MCF 10A (cell line): ENCODE data around the gene GSAP. TPM values are rescaled to one million over a fixed set of nuclear protein-coding genes. Genes with fewer than 3 reads are reported as not detected.
"Not testable (repeated sequence)": the region's sequence is repeated elsewhere in the genome, so short reads cannot be mapped to it uniquely, and the experiment has no call there.

Experiments
- BruUV-seq: library from RNA; stranded (reverse); fragments of 400-500 nt; replicated peaks from 2 replicates; lab custom pipeline; 2021; lab: Mats Ljungman, UMichigan
- CTCF ChIA-PET: fragments of 300-600 bp; sonication (Branson Sonifier 250); formaldehyde crosslinking; extraction: SDS; loops from one replicate; lab custom pipeline; 2021; ENCODE audit warnings: antibody characterized with exemption, inconsistent platforms; lab: Yijun Ruan, JAX
- POLR2A ChIA-PET: fragments of 300-600, 350-650 bp; sonication (Branson Sonifier 250); formaldehyde crosslinking; extraction: SDS; loops from one replicate; lab custom pipeline; 2020; ENCODE audit warnings: antibody characterized with exemption, inconsistent platforms; lab: Yijun Ruan, JAX
- DNase-seq: peaks from one replicate; pipeline ENCODE4 v3.0.0-alpha.2; 2018; ENCODE audit not compliant: unreplicated experiment
- H3K27ac Mint-ChIP-seq: one replicate; pipeline ENCODE4 v1.8.0; 2022; ENCODE audit warnings: mild to moderate bottlenecking, low read depth, mixed read lengths; ENCODE audit not compliant: unreplicated experiment
- H3K27me3 Mint-ChIP-seq: one replicate; pipeline ENCODE4 v1.8.0; 2022; ENCODE audit warnings: mixed read lengths; ENCODE audit not compliant: insufficient read depth, unreplicated experiment
- H3K36me3 Mint-ChIP-seq: one replicate; pipeline ENCODE4 v1.8.0; 2022; ENCODE audit warnings: mild to moderate bottlenecking, moderate library complexity, mixed read lengths; ENCODE audit not compliant: insufficient read depth, unreplicated experiment
- H3K4me1 Mint-ChIP-seq: one replicate; pipeline ENCODE4 v1.8.0; 2022; ENCODE audit warnings: mixed read lengths; ENCODE audit not compliant: insufficient read depth, unreplicated experiment
- H3K4me3 Mint-ChIP-seq: one replicate; pipeline ENCODE4 v1.8.0; 2022; ENCODE audit warnings: mild to moderate bottlenecking, moderate library complexity, mixed read lengths; ENCODE audit not compliant: unreplicated experiment
- H3K9me3 Mint-ChIP-seq: one replicate; pipeline ENCODE4 v1.8.0; 2022; ENCODE audit warnings: mixed read lengths; ENCODE audit not compliant: unreplicated experiment
- CTCF ChIP-seq: fragments of 200-600 bp; IDR thresholded peaks from one replicate; pipeline ENCODE4 v1.8.0; 2022; ENCODE audit warnings: antibody characterized with exemption, mild to moderate bottlenecking; ENCODE audit not compliant: unreplicated experiment
- intact Hi-C: fragments of 100-400 bp; cut with micrococcal nuclease; formaldehyde crosslinking; loops from 2 replicates; pipeline ENCODE4 v1.14.1; 2022
- total RNA-seq: library from RNA; stranded (reverse); gene quantifications from 2 replicates; pipeline ENCODE4 v1.2.3, GENCODE V29; 2022

Gene GSAP
- total RNA-seq, 1 experiment from 2014 or later = 13.7 TPM

- peak overlapping the region; percentile 69 for H3K27ac Mint-ChIP-seq
- ChIA-PET CTCF (interaction anchor here (0.5 to 1.4 kb wide), 6 partner anchors 9 to 716 kb away, joined by 3 to 13 read pairs (median 4); no protein-coding TSS in a partner anchor), POLR2A (interaction anchor here (0.6 to 0.7 kb wide), 2 partner anchors 181 to 580 kb away, joined by 3 read pairs; no protein-coding TSS in a partner anchor)
- no peaks in the 10 kb centered on the region for H3K36me3 Mint-ChIP-seq
- H3K4me3 Mint-ChIP-seq = no peak overlapping the region
- TF ChIP-seq CTCF = no peak
- DNase-seq = peak; percentile 88
- no TSS peak for BruUV-seq
- H3K27me3 Mint-ChIP-seq = no peaks in the 10 kb centered on the region
- H3K9me3 Mint-ChIP-seq = no peaks in the 10 kb centered on the region
- intact Hi-C loops = no loop called here
- peaks cover 9% of the 10 kb centered on the region for H3K4me1 Mint-ChIP-seq
Observed at GRCh38 chr7:77348371-77348813, 67.8 kb downstream of the GSAP start.

GRCh38 chr7:77346441-77346840 is 69.7 kb downstream of the GSAP start:
- no TSS peak for BruUV-seq
- Mint-ChIP-seq H3K36me3 (no peaks in the 10 kb centered on the region), H3K4me1 (peaks cover 9% of the 10 kb centered on the region), H3K4me3 (no peak overlapping the region), H3K27me3 (no peaks in the 10 kb centered on the region), H3K27ac (no peak overlapping the region), H3K9me3 (no peaks in the 10 kb centered on the region)
- no peak for TF ChIP-seq CTCF
- no peak for DNase-seq
- intact Hi-C loops = no loop called here
- CTCF ChIA-PET = interaction anchor here (0.6 to 0.7 kb wide), 2 partner anchors 10 to 29 kb away, joined by 3 to 5 read pairs; no protein-coding TSS in a partner anchor
- POLR2A ChIA-PET = no interaction called here

GRCh38 chr7:77345426-77345825 is 70.7 kb downstream of the GSAP start:
- CTCF ChIA-PET = interaction anchor here (0.6 kb wide), 1 partner anchor 15 kb away, joined by 3 read pairs; no protein-coding TSS in a partner anchor
- H3K27ac Mint-ChIP-seq, H3K9me3 Mint-ChIP-seq, H3K4me1 Mint-ChIP-seq, DNase-seq, intact Hi-C loops, BruUV-seq, H3K4me3 Mint-ChIP-seq, H3K36me3 Mint-ChIP-seq, H3K27me3 Mint-ChIP-seq: not testable (repeated sequence)
- POLR2A ChIA-PET = interaction anchor here (0.8 kb wide), 1 partner anchor 13 kb away, joined by 5 read pairs; no protein-coding TSS in a partner anchor

- DNase-seq = no peak
- no peak for TF ChIP-seq CTCF
- Mint-ChIP-seq H3K9me3 (no peaks in the 10 kb centered on the region), H3K36me3 (no peaks in the 10 kb centered on the region), H3K4me3 (no peak overlapping the region), H3K27me3 (no peaks in the 10 kb centered on the region), H3K4me1 (peaks cover 16% of the 10 kb centered on the region), H3K27ac (peak overlapping the region; percentile 6)
- BruUV-seq = no TSS peak
- ChIA-PET CTCF (interaction anchor here (0.6 to 1.5 kb wide), 3 partner anchors 9 to 203 kb away, joined by 3 to 5 read pairs (median 5); no protein-coding TSS in a partner anchor), POLR2A (interaction anchor here (0.9 kb wide), 1 partner anchor 20 kb away, joined by 3 read pairs; no protein-coding TSS in a partner anchor)
- intact Hi-C loops = loop anchor here (10.0 kb wide), 1 partner anchor 195 kb away; the partner anchor contains the start of gene PTPN12
Observed at GRCh38 chr7:77339726-77340125, 76.4 kb downstream of the GSAP start.
